HepG2 (cell line): ENCODE data around the gene SHANK3. TPM values are rescaled to one million over a fixed set of nuclear protein-coding genes. Genes with fewer than 3 reads are reported as not detected.

ENCODE experiments used
- CAMTA2 ChIP-seq: sonication (generic); formaldehyde crosslinking; IDR thresholded peaks from 2 replicates; pipeline ENCODE4 v1.4.0; 2020; ENCODE audit warnings: mild to moderate bottlenecking, missing genetic modification reagents, borderline replicate concordance
- FOSL2 ChIP-seq: sonication (generic); formaldehyde crosslinking; IDR thresholded peaks from 2 replicates; pipeline ENCODE4 v1.4.0; 2020; ENCODE audit warnings: missing genetic modification reagents
- GLI4 ChIP-seq: sonication (generic); formaldehyde crosslinking; IDR thresholded peaks from 2 replicates; pipeline ENCODE4 v1.5.1; 2020; ENCODE audit warnings: missing genetic modification reagents, mild to moderate bottlenecking, moderate library complexity, borderline replicate concordance
- HIC2 ChIP-seq: sonication (generic); formaldehyde crosslinking; IDR thresholded peaks from 2 replicates; pipeline ENCODE4 v1.9.0; 2022; ENCODE audit warnings: low read depth, missing genetic modification reagents
- HNF4A ChIP-seq: sonication (generic); formaldehyde crosslinking; IDR thresholded peaks from 2 replicates; pipeline ENCODE4 v1.4.0; 2020; ENCODE audit warnings: missing genetic modification reagents
- JARID2 ChIP-seq: sonication (generic); formaldehyde crosslinking; IDR thresholded peaks from 2 replicates; pipeline ENCODE4 v1.8.1; 2023; ENCODE audit warnings: missing genetic modification reagents, inconsistent platforms; ENCODE audit not compliant: insufficient replicate concordance
- JUND ChIP-seq: sonication (generic); formaldehyde crosslinking; IDR thresholded peaks from 2 replicates; pipeline ENCODE4 v1.8.0; 2022; ENCODE audit warnings: mild to moderate bottlenecking, missing genetic modification reagents
- MAFG ChIP-seq: sonication (generic); formaldehyde crosslinking; IDR thresholded peaks from 2 replicates; pipeline ENCODE4 v1.5.1; 2020; ENCODE audit warnings: mild to moderate bottlenecking, missing genetic modification reagents
- MAFK ChIP-seq, 2 experiments: IDR thresholded peaks in 1 of 2; conservative IDR thresholded peaks in 1 of 2; 2 replicates each; pipeline ENCODE4 v1.6.1; 2011; ENCODE audit warnings: improper control_type of control experiment in 2 of 2, low read length in 2 of 2
- MAX ChIP-seq: IDR thresholded peaks from 2 replicates; pipeline ENCODE4 v1.6.1; 2012; ENCODE audit warnings: inconsistent platforms
- MIER2 ChIP-seq: IDR thresholded peaks from 2 replicates; pipeline ENCODE4 v1.6.1; 2016; ENCODE audit warnings: missing biosample characterization, missing genetic modification reagents
- MXI1 ChIP-seq: IDR thresholded peaks from 3 replicates; pipeline ENCODE4 v1.6.1; 2012; ENCODE audit warnings: low read depth, low read length, inconsistent platforms, borderline replicate concordance
- PITX1 ChIP-seq: sonication (generic); formaldehyde crosslinking; IDR thresholded peaks from 2 replicates; pipeline ENCODE4 v1.5.1; 2020; ENCODE audit warnings: mild to moderate bottlenecking, missing genetic modification reagents
- RXRB ChIP-seq: IDR thresholded peaks from 2 replicates; pipeline ENCODE4 v1.6.1; 2016; ENCODE audit warnings: borderline replicate concordance, missing genetic modification reagents, missing compliant biosample characterization
- SALL1 ChIP-seq: sonication (generic); formaldehyde crosslinking; IDR thresholded peaks from 2 replicates; pipeline ENCODE4 v1.8.0; 2022; ENCODE audit warnings: mild to moderate bottlenecking, missing genetic modification reagents
- SP4 ChIP-seq: sonication (generic); formaldehyde crosslinking; IDR thresholded peaks from 2 replicates; pipeline ENCODE4 v1.8.1; 2023; ENCODE audit warnings: mild to moderate bottlenecking, missing genetic modification reagents
- ZFP91 ChIP-seq: sonication (generic); formaldehyde crosslinking; IDR thresholded peaks from 2 replicates; pipeline ENCODE4 v1.9.0; 2022; ENCODE audit warnings: missing genetic modification reagents, mild to moderate bottlenecking, borderline replicate concordance
- ZFY ChIP-seq: sonication (generic); formaldehyde crosslinking; IDR thresholded peaks from 2 replicates; pipeline ENCODE4 v1.4.0; 2020; ENCODE audit warnings: missing genetic modification reagents
- ZNF512 ChIP-seq: sonication (generic); formaldehyde crosslinking; IDR thresholded peaks from 2 replicates; pipeline ENCODE4 v1.4.0; 2020; ENCODE audit warnings: mild to moderate bottlenecking, missing genetic modification reagents
- ZXDC ChIP-seq: sonication (generic); formaldehyde crosslinking; IDR thresholded peaks from 2 replicates; pipeline ENCODE4 v1.5.0; 2020; ENCODE audit warnings: mild to moderate bottlenecking, missing genetic modification reagents
- polyA plus RNA-seq, 8 experiments: library from polyadenylated mRNA; depleted of rRNA in 3 of 8; stranded (reverse) in 7 of 8; unstranded in 1 of 8; fragments of >200 nt; fragmentation: Illumina TruSeq in 4 of 8; extraction: Trizol in 4 of 8; gene quantifications; 2 replicates each; pipeline versions ENCODE4 v1.2.1 to v1.2.3, GENCODE V29; 2011 to 2016; ENCODE audit warnings: low read depth in 4 of 8, missing spikeins in 1 of 8, mixed read lengths in 1 of 8; ENCODE audit not compliant: insufficient read depth in 1 of 8
- total RNA-seq, 5 experiments: library from RNA; depleted of rRNA; stranded (reverse); fragments of >200 nt; fragmentation: Illumina TruSeq; extraction: Trizol; gene quantifications; 2 replicates each; pipeline ENCODE4 v1.2.3, GENCODE V29; 2016; ENCODE audit warnings: low read depth in 1 of 5

SHANK3 gene
- total and polyA plus RNA-seq, 2 of the 13 experiments (the other 11 are each of a cell fraction or from before 2014, with no cell fraction given): 2.9 to 4.6 TPM

GRCh38 chr22:50656122-50657070 is 16.2 kb upstream of the SHANK3 start (continued):
- no peak for TF ChIP-seq JARID2 (CRISPR knock-in tag)
- peak; percentile 42; the same call in 1 of the 2 replicates for TF ChIP-seq RXRB (CRISPR knock-in tag)
- peak; percentile 80 for TF ChIP-seq FOSL2 (CRISPR knock-in tag)
- peak; percentile 5; the same call in 1 of the 2 replicates for TF ChIP-seq HNF4A (CRISPR knock-in tag)
- peak; percentile 68; the same call in 1 of the 2 replicates for TF ChIP-seq MAFG (CRISPR knock-in tag)
- TF ChIP-seq SP4: peak; percentile 23; the same call in 1 of the 2 replicates
- TF ChIP-seq ZFY (CRISPR knock-in tag): no peak
- 0 out of 2 replicates have a peak, but pooled peaks have one; percentile 11 for TF ChIP-seq SALL1 (CRISPR knock-in tag)
- TF ChIP-seq ZFP91 (CRISPR knock-in tag): peak; percentile 41; the same call in 1 of the 2 replicates
- TF ChIP-seq MIER2 (CRISPR knock-in tag): no peak
- no peak for TF ChIP-seq MXI1
- TF ChIP-seq PITX1: 0 out of 2 replicates have a peak, but pooled peaks have one; percentile 38
- peak; percentile 56; the same call in 1 of the 2 replicates for TF ChIP-seq MAX
- no peak for TF ChIP-seq ZXDC (CRISPR knock-in tag)
- no peak for TF ChIP-seq CAMTA2 (CRISPR knock-in tag)
- TF ChIP-seq MAFK (conservative IDR thresholded peaks at IDR 0.05 in 1 of 2, IDR thresholded peaks at IDR 0.05 in 1 of 2; ENCODE audit: low read length in 2 of 2): peak; percentile 53 to 54; a peak in 2 of 4 replicates
- peak; percentile 79; the same call in 1 of the 2 replicates for TF ChIP-seq HIC2 (CRISPR knock-in tag)
- no peak for TF ChIP-seq ZNF512 (CRISPR knock-in tag)
- TF ChIP-seq GLI4 (CRISPR knock-in tag): no peak
- 0 out of 2 replicates have a peak, but pooled peaks have one; percentile 13 for TF ChIP-seq JUND (CRISPR knock-in tag)
